GM19238 (cell line): ENCODE measurements around the gene ZNF605.
"Not testable (repeated sequence)": the region's sequence is repeated elsewhere in the genome, so short reads cannot be mapped to it uniquely, and the experiment has no call there.

ENCODE experiments used
- DNase-seq: peaks from one replicate; pipeline ENCODE4 v3.0.0; 2011; ENCODE audit warnings: low spot score; ENCODE audit not compliant: insufficient read length

Gene ZNF605

GRCh38 chr12:132949936-132950837, 5.9 kb downstream of the ZNF605 start:
- no peak for DNase-seq

GRCh38 chr12:132948146-132949066, 7.7 kb downstream of the ZNF605 start:
- no peak for DNase-seq

GRCh38 chr12:132946246-132946820, 9.8 kb downstream of the ZNF605 start:
- no peak for DNase-seq

- no peak for DNase-seq
Measured at GRCh38 chr12:132945806-132946205, 10.3 kb downstream of the ZNF605 start.

- DNase-seq: no peak
Measured at GRCh38 chr12:132942611-132943010, 13.5 kb downstream of the ZNF605 start.

GRCh38 chr12:132941336-132941954, 14.7 kb downstream of the ZNF605 start:
- DNase-seq: no peak

GRCh38 chr12:132940071-132940719, 15.9 kb downstream of the ZNF605 start:
- DNase-seq: no peak

- not testable (repeated sequence) for DNase-seq
Measured at GRCh38 chr12:132938807-132939206, 17.3 kb downstream of the ZNF605 start.

- no peak for DNase-seq
Measured at GRCh38 chr12:132937476-132937875, 18.6 kb downstream of the ZNF605 start.

- DNase-seq: not testable (repeated sequence)
Measured at GRCh38 chr12:132936921-132937320, 19.2 kb downstream of the ZNF605 start.

- no peak for DNase-seq
Measured at GRCh38 chr12:132936163-132936562, 19.9 kb downstream of the ZNF605 start.

- DNase-seq: no peak
Measured at GRCh38 chr12:132926415-132926833, 29.7 kb downstream of the ZNF605 start.

GRCh38 chr12:132925597-132926414, 30.3 kb downstream of the ZNF605 start:
- DNase-seq: no peak

- no peak for DNase-seq
Measured at GRCh38 chr12:132924356-132924755, 31.8 kb downstream of the ZNF605 start.

- DNase-seq: no peak
Measured at GRCh38 chr12:132923356-132923909, 32.7 kb downstream of the ZNF605 start.

- DNase-seq: no peak
Measured at GRCh38 chr12:132922676-132923075, 33.4 kb downstream of the ZNF605 start.

GRCh38 chr12:132921685-132922084, 34.4 kb downstream of the ZNF605 start:
- no peak for DNase-seq

GRCh38 chr12:132918680-132919079, 37.4 kb downstream of the ZNF605 start:
- DNase-seq: no peak

- no peak for DNase-seq
Measured at GRCh38 chr12:132909030-132909368, 47.1 kb downstream of the ZNF605 start.
